ENCODE results near the gene GPR35. TPM values are rescaled to one million over a fixed set of nuclear protein-coding genes. Genes with fewer than 3 reads are reported as not detected.
A peak's percentile ranks its signal among the peaks of the same experiment; 100 is the strongest.

Gene GPR35
- total RNA-seq, 4 donors from 2014 or later: 1.8 to 4.0 (median 2.2) TPM

GRCh38 chr2:240642806-240643092, 17.5 kb downstream of the GPR35 start:
- H3K27me3 ChIP-seq: peaks cover 0 to 76% (median 3%) of the 10 kb centered on the region in 4 donors

GRCh38 chr2:240643093-240643810, 18.0 kb downstream of the GPR35 start:
- no peak overlapping the region for H3K27ac ChIP-seq (replicated peaks in 1 of 4)
- H3K4me3 ChIP-seq: no peak overlapping the region
- H3K27me3 ChIP-seq: peaks cover 0 to 76% (median 3%) of the 10 kb centered on the region in 4 donors
- H3K36me3 ChIP-seq: no peaks in the 10 kb centered on the region
- intact Hi-C loops (cut with DNase I): no loop called here
- H3K4me1 ChIP-seq: peaks cover 0 to under 1% (median 0%) of the 10 kb centered on the region in 4 donors
- WGBS: 82% methylated on average over 11 of the region's 13 CpGs
- no peaks in the 10 kb centered on the region for H3K9me3 ChIP-seq
- TF ChIP-seq POLR2A (IDR thresholded peaks at IDR 0.05; ENCODE audit: low read depth) (no peak), CTCF (IDR thresholded peaks at IDR 0.05) (no peak), POLR2AphosphoS5 (IDR thresholded peaks at IDR 0.05) (no peak), EP300 (IDR thresholded peaks at IDR 0.05) (no peak)
- DNase-seq (ENCODE audit: extremely low spot score): peak; percentile 72

More at GRCh38 chr2:240642806-240643092, 17.5 kb downstream of the GPR35 start:
- no peak overlapping the region for H3K27ac ChIP-seq (replicated peaks in 1 of 4)
- no peak overlapping the region for H3K4me3 ChIP-seq
- intact Hi-C loops (cut with DNase I): no loop called here
- no peaks in the 10 kb centered on the region for H3K9me3 ChIP-seq
- H3K36me3 ChIP-seq: no peaks in the 10 kb centered on the region
- TF ChIP-seq POLR2A (IDR thresholded peaks at IDR 0.05; ENCODE audit: low read depth): no peak
- TF ChIP-seq CTCF (IDR thresholded peaks at IDR 0.05): no peak
- no peak for TF ChIP-seq POLR2AphosphoS5 (IDR thresholded peaks at IDR 0.05)
- no peak for TF ChIP-seq EP300 (IDR thresholded peaks at IDR 0.05)
- H3K4me1 ChIP-seq: peaks cover 0 to 4% (median 0%) of the 10 kb centered on the region in 4 donors
- 92% methylated on average over 5 of the region's 11 CpGs for WGBS
- DNase-seq (ENCODE audit: extremely low spot score): no peak

- DNase-seq (ENCODE audit: extremely low spot score): peak; percentile 34
- no peak for TF ChIP-seq POLR2AphosphoS5 (IDR thresholded peaks at IDR 0.05)
- TF ChIP-seq CTCF (IDR thresholded peaks at IDR 0.05): no peak
- no peak for TF ChIP-seq POLR2A (IDR thresholded peaks at IDR 0.05; ENCODE audit: low read depth)
- TF ChIP-seq EP300 (IDR thresholded peaks at IDR 0.05): no peak
These were observed 18.5 kb downstream of the GPR35 start for GRCh38 chr2:240643811-240644150.

GRCh38 chr2:240644171-240644651, 18.9 kb downstream of the GPR35 start:
- H3K27ac ChIP-seq (replicated peaks in 1 of 4): no peak overlapping the region
- intact Hi-C loops (cut with DNase I): no loop called here
- no peaks in the 10 kb centered on the region for H3K4me1 ChIP-seq
- peaks cover 0 to 81% (median 3%) of the 10 kb centered on the region in 4 donors for H3K27me3 ChIP-seq
- DNase-seq (ENCODE audit: extremely low spot score): peak; percentile 72
- H3K9me3 ChIP-seq: no peaks in the 10 kb centered on the region
- WGBS: 68% methylated on average over 14 of the region's 14 CpGs
- TF ChIP-seq EP300 (IDR thresholded peaks at IDR 0.05): no peak
- no peak for TF ChIP-seq CTCF (IDR thresholded peaks at IDR 0.05)
- TF ChIP-seq POLR2A (IDR thresholded peaks at IDR 0.05; ENCODE audit: low read depth): no peak
- no peak for TF ChIP-seq POLR2AphosphoS5 (IDR thresholded peaks at IDR 0.05)
- H3K4me3 ChIP-seq: no peak overlapping the region
- H3K36me3 ChIP-seq: no peaks in the 10 kb centered on the region

More at GRCh38 chr2:240643811-240644150, 18.5 kb downstream of the GPR35 start:
- WGBS: 75% methylated on average over 6 of the region's 15 CpGs
- Histone ChIP-seq H3K27ac (replicated peaks in 1 of 4) (no peak overlapping the region), H3K27me3 (peaks cover 0 to 77% (median 3%) of the 10 kb centered on the region in 4 donors), H3K4me3 (no peak overlapping the region), H3K9me3 (no peaks in the 10 kb centered on the region), H3K36me3 (no peaks in the 10 kb centered on the region), H3K4me1 (no peaks in the 10 kb centered on the region)
- intact Hi-C loops (cut with DNase I): no loop called here
